Measurements from ENCODE around the gene IRX2. TPM values are rescaled to one million over a fixed set of nuclear protein-coding genes. Genes with fewer than 3 reads are reported as not detected.

The IRX2 gene
- total RNA-seq, result 1 to 10 TPM; 2.5 to 7.6 (median 5.5) TPM

- intact Hi-C loops (cut with DNase I), result no loop called here
- peaks cover 18 to 34% of the 10 kb centered on the region in 2 donors for H3K4me1 ChIP-seq
- H3K4me3 ChIP-seq (replicated peaks in 1 of 3), result peak within 1 kb of the TSS in 1 of 3 donors; percentile 28
- H3K27ac ChIP-seq, result peak within 1 kb of the TSS in 1 of 3 donors; percentile 36
- WGBS, 2 donors, result 0% methylated on average over 1 of the region's 53 CpGs; no CpG with 5 or more reads in 1 of the 2 donors
- TF ChIP-seq POLR2A (IDR thresholded peaks at IDR 0.05) (peak in 1 of 2 donors; percentile 84), CTCF (IDR thresholded peaks at IDR 0.05) (no peak)
- no peaks in the 10 kb centered on the region for H3K9me3 ChIP-seq
- peak; percentile 66 to 77 for DNase-seq
- H3K36me3 ChIP-seq, result no peaks in the 10 kb centered on the region
- H3K27me3 ChIP-seq, result peaks cover 11% of the 10 kb centered on the region
These were observed at the start of gene IRX2 for GRCh38 chr5:2751592-2752021. Gene IRX2, minus strand, starts transcription at chr5:2751677. Its CDS starts 264 bp downstream, at chr5:2751413.

GRCh38 chr5:2800035-2800434, 48.6 kb upstream of the IRX2 start:
- Histone ChIP-seq H3K36me3 (no peaks in the 10 kb centered on the region), H3K4me1 (no peaks in the 10 kb centered on the region), H3K27ac (no peak overlapping the region), H3K4me3 (replicated peaks in 1 of 3) (no peak overlapping the region), H3K9me3 (no peaks in the 10 kb centered on the region), H3K27me3 (no peaks in the 10 kb centered on the region)
- DNase-seq, result no peak
- WGBS, 2 donors, result 86 to 87% methylated on average over 12 of the region's 12 CpGs
- no peak for TF ChIP-seq CTCF (IDR thresholded peaks at IDR 0.05)
- no peak for TF ChIP-seq POLR2A (IDR thresholded peaks at IDR 0.05)
- intact Hi-C loops (cut with DNase I), result no loop called here

GRCh38 chr5:2797981-2798380, 46.5 kb upstream of the IRX2 start:
- WGBS, 2 donors, result 88 to 89% methylated on average over 2 of the region's 2 CpGs
- H3K27me3 ChIP-seq, result no peaks in the 10 kb centered on the region
- no peaks in the 10 kb centered on the region for H3K9me3 ChIP-seq
- intact Hi-C loops (cut with DNase I), result no loop called here
- no peak overlapping the region for H3K4me3 ChIP-seq (replicated peaks in 1 of 3)
- no peaks in the 10 kb centered on the region for H3K36me3 ChIP-seq
- no peak for DNase-seq
- no peaks in the 10 kb centered on the region for H3K4me1 ChIP-seq
- no peak for TF ChIP-seq POLR2A (IDR thresholded peaks at IDR 0.05)
- TF ChIP-seq CTCF (IDR thresholded peaks at IDR 0.05), result no peak
- H3K27ac ChIP-seq, result no peak overlapping the region

- H3K36me3 ChIP-seq, result no peaks in the 10 kb centered on the region
- 73 to 79% methylated on average over 3 of the region's 3 CpGs for WGBS, 2 donors
- no peak overlapping the region for H3K4me3 ChIP-seq (replicated peaks in 1 of 3)
- no peaks in the 10 kb centered on the region for H3K4me1 ChIP-seq
- TF ChIP-seq POLR2A (IDR thresholded peaks at IDR 0.05) (no peak), CTCF (IDR thresholded peaks at IDR 0.05) (no peak)
- no peak for DNase-seq
- H3K9me3 ChIP-seq, result no peaks in the 10 kb centered on the region
- intact Hi-C loops (cut with DNase I), result no loop called here
- no peaks in the 10 kb centered on the region for H3K27me3 ChIP-seq
- H3K27ac ChIP-seq, result no peak overlapping the region
These were observed 45.7 kb upstream of the IRX2 start for GRCh38 chr5:2797160-2797559.

- intact Hi-C loops (cut with DNase I), result no loop called here
- H3K36me3 ChIP-seq, result no peaks in the 10 kb centered on the region
These were observed 31.7 kb upstream of the IRX2 start for GRCh38 chr5:2783223-2783622.

More at GRCh38 chr5:2783223-2783622, 31.7 kb upstream of the IRX2 start:
- TF ChIP-seq POLR2A (IDR thresholded peaks at IDR 0.05) (no peak), CTCF (IDR thresholded peaks at IDR 0.05) (no peak)
- Histone ChIP-seq H3K4me1 (no peaks in the 10 kb centered on the region), H3K27me3 (no peaks in the 10 kb centered on the region), H3K9me3 (no peaks in the 10 kb centered on the region), H3K27ac (no peak overlapping the region), H3K4me3 (replicated peaks in 1 of 3) (no peak overlapping the region)
- DNase-seq, result no peak
- 73 to 97% methylated on average over 3 of the region's 3 CpGs for WGBS, 2 donors
